Skeletal muscle tissue (tissue), 4 donors: Measurements from ENCODE around the gene ABTB2. TPM values are rescaled to one million over a fixed set of nuclear protein-coding genes. Genes with fewer than 3 reads are reported as not detected.

Experiments used
- H3K27ac ChIP-seq: one replicate; pipeline ENCODE4 v1.7.0; 2013; ENCODE audit warnings: mild to moderate bottlenecking, low read depth, low read length, inconsistent platforms
- H3K27me3 ChIP-seq, 3 donors: one replicate each; pipeline ENCODE4 v1.7.0; 2013; ENCODE audit warnings: low read length in 3 of 3; ENCODE audit not compliant: control insufficient read depth in 3 of 3, insufficient read depth in 3 of 3
- H3K36me3 ChIP-seq, 3 donors: one replicate each; pipeline ENCODE4 v1.7.0; 2013; ENCODE audit warnings: low read length in 3 of 3; ENCODE audit not compliant: control insufficient read depth in 3 of 3, insufficient read depth in 3 of 3
- H3K4me1 ChIP-seq, 3 donors: one replicate each; pipeline ENCODE4 v1.7.0; 2013; ENCODE audit warnings: low read length in 3 of 3, mild to moderate bottlenecking in 3 of 3; ENCODE audit not compliant: control insufficient read depth in 3 of 3, insufficient read depth in 3 of 3
- H3K4me3 ChIP-seq, 3 donors: one replicate each; pipeline ENCODE4 v1.7.0; 2013; ENCODE audit warnings: low read length in 3 of 3
- H3K9ac ChIP-seq, 3 donors: one replicate each; pipeline ENCODE4 v1.7.0; 2013; ENCODE audit warnings: low read length in 3 of 3, mild to moderate bottlenecking in 3 of 3, moderate library complexity in 2 of 3, low read depth in 1 of 3
- H3K9me3 ChIP-seq, 3 donors: one replicate each; pipeline ENCODE4 v1.7.0; 2013; ENCODE audit warnings: low read length in 3 of 3; ENCODE audit not compliant: control insufficient read depth in 3 of 3
- total RNA-seq: library from RNA; depleted of rRNA; stranded (reverse); fragments of >200 nt; gene quantifications from one replicate; pipeline ENCODE4 v1.2.3, GENCODE V29; 2014
- donor health status: Osteomylitis.

ABTB2 gene
- total RNA-seq, result 6.3 TPM

GRCh38 chr11:34357701-34358257, at the start of gene ABTB2:
TSS of gene ABTB2 (minus strand) at chr11:34358010.
- peaks cover 35 to 41% (median 40%) of the 10 kb centered on the region in 3 donors for H3K4me1 ChIP-seq

DNA sequence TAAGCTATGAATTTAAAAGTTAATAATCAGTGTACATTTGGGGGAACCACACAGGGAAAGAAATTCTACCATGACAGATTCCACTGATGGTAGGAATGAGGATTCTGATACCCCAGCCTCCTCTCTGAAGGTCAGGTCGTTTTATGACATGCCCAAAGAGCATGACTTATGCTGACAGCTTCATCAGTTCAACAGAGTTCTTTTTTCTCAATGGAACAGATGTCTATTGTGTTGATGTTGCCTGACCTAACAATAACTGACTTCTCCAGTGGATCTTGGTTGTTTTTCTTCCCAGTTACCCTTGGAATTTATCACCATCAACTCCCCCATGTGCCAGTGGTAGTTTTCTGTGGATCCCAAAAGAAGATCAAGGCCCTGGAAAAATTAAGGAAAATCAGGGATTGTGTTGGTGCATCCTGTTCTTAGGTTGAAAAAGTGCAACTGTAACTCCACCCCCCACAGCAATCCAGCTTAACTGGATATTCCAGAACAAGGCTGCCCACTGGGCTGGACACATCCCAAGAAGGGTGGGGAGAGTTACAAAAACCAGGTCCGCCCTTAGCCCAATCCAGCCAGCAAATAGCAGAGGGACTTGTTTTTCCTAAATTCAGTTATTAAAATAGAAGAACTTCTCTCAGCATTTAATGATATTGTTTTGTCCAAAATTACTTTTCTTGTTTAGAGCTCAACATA, 49.5 kb upstream of the ABTB2 start:
- H3K27ac ChIP-seq, result no peak overlapping the region

More at GRCh38 chr11:34357701-34358257, at the start of gene ABTB2:
- Histone ChIP-seq H3K36me3 (no peaks in the 10 kb centered on the region), H3K9ac (peak within 1 kb of the TSS; percentile 60 to 85 (median 72)), H3K9me3 (no peaks in the 10 kb centered on the region), H3K4me3 (peak within 1 kb of the TSS; percentile 76 to 85 (median 82)), H3K27ac (peak within 1 kb of the TSS; percentile 76), H3K27me3 (no peaks in the 10 kb centered on the region)

DNA sequence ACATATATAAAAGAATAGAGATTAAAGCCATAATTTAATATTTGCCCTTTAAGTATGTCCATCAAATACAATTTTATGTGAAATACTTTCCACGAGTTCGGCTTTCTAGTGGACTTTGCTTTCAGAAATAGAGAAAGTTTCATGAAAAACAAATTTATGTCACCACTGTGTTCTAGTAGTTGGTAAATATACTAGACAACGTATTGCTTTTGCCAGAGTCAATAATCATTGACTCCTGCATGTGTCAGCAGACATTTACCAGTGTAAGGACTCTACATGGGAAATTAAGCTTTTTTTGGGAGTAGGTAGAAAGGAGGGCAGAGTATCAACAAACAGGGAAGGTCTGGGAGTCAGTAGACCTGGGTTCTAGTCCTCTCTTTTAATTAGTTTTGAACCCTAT, 48.6 kb upstream of the ABTB2 start:
- H3K36me3 ChIP-seq, result no peaks in the 10 kb centered on the region
- H3K9me3 ChIP-seq, result no peaks in the 10 kb centered on the region

More for the DNA sequence above, 49.5 kb upstream of the ABTB2 start:
- no peaks in the 10 kb centered on the region for H3K36me3 ChIP-seq
- no peak overlapping the region for H3K9ac ChIP-seq
- H3K4me3 ChIP-seq, result no peak overlapping the region
- H3K27me3 ChIP-seq, result no peaks in the 10 kb centered on the region
- H3K4me1 ChIP-seq, result no peaks in the 10 kb centered on the region
- H3K9me3 ChIP-seq, result no peaks in the 10 kb centered on the region

GRCh38 chr11:34405079-34405858, 47.5 kb upstream of the ABTB2 start:
- Histone ChIP-seq H3K4me1 (no peaks in the 10 kb centered on the region), H3K9ac (no peak overlapping the region), H3K27ac (no peak overlapping the region), H3K9me3 (no peaks in the 10 kb centered on the region), H3K36me3 (no peaks in the 10 kb centered on the region), H3K4me3 (peak overlapping the region; percentile 51 to 55 (median 52)), H3K27me3 (no peaks in the 10 kb centered on the region)

More for the DNA sequence above, 48.6 kb upstream of the ABTB2 start:
- H3K27me3 ChIP-seq, result no peaks in the 10 kb centered on the region
- H3K4me1 ChIP-seq, result no peaks in the 10 kb centered on the region
- no peak overlapping the region for H3K4me3 ChIP-seq
- H3K9ac ChIP-seq, result no peak overlapping the region
- no peak overlapping the region for H3K27ac ChIP-seq

- Histone ChIP-seq H3K27me3 (no peaks in the 10 kb centered on the region), H3K36me3 (no peaks in the 10 kb centered on the region), H3K27ac (no peak overlapping the region), H3K9me3 (peaks cover 0 to 3% (median 0%) of the 10 kb centered on the region in 3 donors), H3K4me1 (no peaks in the 10 kb centered on the region), H3K4me3 (no peak overlapping the region), H3K9ac (no peak overlapping the region)
Measured at GRCh38 chr11:34404280-34404679, 46.5 kb upstream of the ABTB2 start.

DNA sequence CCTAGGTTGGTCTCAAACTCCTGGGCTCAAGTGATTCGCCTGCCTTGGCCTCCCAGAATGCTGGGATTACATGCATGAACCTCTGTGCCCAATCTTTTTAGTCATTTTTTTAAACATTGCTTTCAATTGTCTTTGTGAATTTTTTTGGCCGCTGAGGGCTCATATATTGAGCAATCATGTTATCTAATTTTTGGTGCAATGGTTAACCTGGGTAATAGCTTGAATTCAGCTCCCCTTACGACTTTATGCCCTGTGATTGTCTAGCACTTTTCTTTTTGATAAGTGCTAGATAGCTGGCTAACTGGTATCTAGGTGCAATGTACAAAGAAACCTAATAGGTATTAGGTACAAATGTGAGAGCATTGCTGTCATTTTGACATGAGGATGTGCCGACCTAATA, 45.6 kb upstream of the ABTB2 start:
- no peaks in the 10 kb centered on the region for H3K36me3 ChIP-seq
- no peaks in the 10 kb centered on the region for H3K4me1 ChIP-seq
- no peak overlapping the region for H3K27ac ChIP-seq
- H3K9me3 ChIP-seq, result peaks cover 0 to 3% (median 0%) of the 10 kb centered on the region in 3 donors
- no peak overlapping the region for H3K4me3 ChIP-seq
- H3K9ac ChIP-seq, result no peak overlapping the region
- H3K27me3 ChIP-seq, result no peaks in the 10 kb centered on the region

DNA sequence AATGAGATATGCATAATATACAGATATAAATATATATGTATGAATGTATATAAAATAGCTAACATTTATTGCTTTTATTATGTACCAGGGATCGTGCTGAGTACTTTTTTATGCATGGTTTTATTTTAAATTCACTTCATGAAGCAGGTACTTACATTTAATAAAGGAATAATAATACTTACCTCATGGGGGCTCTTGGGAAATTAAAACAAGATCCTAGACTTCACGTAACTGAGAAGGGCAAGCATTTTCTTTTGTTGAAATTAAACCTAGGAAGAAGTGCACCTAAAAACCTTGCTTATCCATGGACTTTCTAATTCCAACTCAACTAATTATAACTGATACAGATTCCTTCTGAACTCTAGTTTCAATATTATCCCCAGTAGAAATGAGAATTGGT, 40.0 kb upstream of the ABTB2 start:
- H3K9me3 ChIP-seq, result peaks cover 0 to 3% (median 0%) of the 10 kb centered on the region in 3 donors
- H3K36me3 ChIP-seq, result no peaks in the 10 kb centered on the region
- H3K9ac ChIP-seq, result no peak overlapping the region
- H3K4me1 ChIP-seq, result peaks cover 5 to 9% (median 5%) of the 10 kb centered on the region in 3 donors
- H3K27ac ChIP-seq, result no peak overlapping the region
- no peak overlapping the region for H3K4me3 ChIP-seq
- no peaks in the 10 kb centered on the region for H3K27me3 ChIP-seq

GRCh38 chr11:34397120-34397519, 39.3 kb upstream of the ABTB2 start:
- H3K27me3 ChIP-seq, result no peaks in the 10 kb centered on the region
- no peak overlapping the region for H3K9ac ChIP-seq
- no peaks in the 10 kb centered on the region for H3K36me3 ChIP-seq
- no peak overlapping the region for H3K4me3 ChIP-seq
- H3K9me3 ChIP-seq, result peaks cover 0 to 3% (median 0%) of the 10 kb centered on the region in 3 donors
- H3K27ac ChIP-seq, result no peak overlapping the region
- peaks cover 5 to 9% (median 5%) of the 10 kb centered on the region in 3 donors for H3K4me1 ChIP-seq

DNA sequence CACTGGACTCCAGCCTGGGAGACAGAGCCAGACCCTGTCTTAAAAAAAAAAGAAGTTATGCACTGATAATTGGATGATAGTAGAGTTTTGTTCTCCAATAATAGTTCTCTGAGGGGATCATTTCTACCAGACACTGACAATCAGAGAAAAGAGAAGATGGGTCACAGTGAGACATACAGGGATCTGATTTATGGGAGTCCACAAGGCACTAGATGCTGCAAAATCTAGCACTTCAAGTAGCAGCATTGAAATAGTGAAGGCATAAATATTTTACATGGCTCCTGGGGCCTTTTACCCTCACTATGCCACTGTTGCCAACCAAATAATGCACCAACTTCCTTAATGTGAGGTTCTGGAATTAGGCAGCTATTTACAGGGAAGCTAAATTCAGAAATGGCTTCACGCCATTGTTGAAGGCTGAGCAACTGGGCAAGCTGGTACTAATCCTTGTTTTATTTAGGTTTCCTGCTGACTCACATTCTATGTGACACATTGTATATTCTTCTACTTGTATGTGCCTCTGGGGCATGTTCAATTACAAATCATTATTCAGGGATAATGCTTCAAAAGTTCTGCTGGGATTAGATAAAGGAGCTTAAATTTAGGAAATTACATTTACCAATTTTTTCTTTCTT, 38.2 kb upstream of the ABTB2 start:
- Histone ChIP-seq H3K9me3 (peaks cover 0 to 3% (median 0%) of the 10 kb centered on the region in 3 donors), H3K9ac (no peak overlapping the region), H3K27me3 (no peaks in the 10 kb centered on the region), H3K36me3 (no peaks in the 10 kb centered on the region), H3K4me1 (peaks cover 5 to 9% (median 5%) of the 10 kb centered on the region in 3 donors), H3K4me3 (peak overlapping the region in 1 of 3 donors; percentile 8), H3K27ac (no peak overlapping the region)
